Testis (tissue), 3 donors: Measurements from ENCODE around the gene NRARP. TPM values are rescaled to one million over a fixed set of nuclear protein-coding genes. Genes with fewer than 3 reads are reported as not detected.

Source experiments
- DNase-seq: peaks from one replicate; pipeline ENCODE4 v3.0.0-alpha.2; 2019
- H3K27ac ChIP-seq, 2 donors: fragments of 200-600 bp; sonication (generic); one replicate each; pipeline ENCODE4 v1.5.1; 2019
- H3K27me3 ChIP-seq: fragments of 200-600 bp; sonication (generic); one replicate; pipeline ENCODE4 v1.5.1; 2019
- H3K36me3 ChIP-seq: fragments of 200-600 bp; sonication (generic); one replicate; pipeline ENCODE4 v1.5.1; 2017; ENCODE audit warnings: low read depth; ENCODE audit errors: missing control alignments
- H3K4me1 ChIP-seq: fragments of 200-600 bp; sonication (generic); one replicate; pipeline ENCODE4 v1.5.1; 2019
- H3K4me3 ChIP-seq, 2 donors: fragments of 200-600 bp; sonication (generic); one replicate each; pipeline ENCODE4 v1.5.1; 2017 to 2019
- H3K9me3 ChIP-seq: fragments of 200-600 bp; sonication (generic); one replicate; pipeline ENCODE4 v1.5.1; 2017
- POLR2A ChIP-seq: fragments of 450-650 bp; IDR thresholded peaks from one replicate; pipeline ENCODE4 v1.6.1; 2017; ENCODE audit warnings: antibody characterized with exemption, mild to moderate bottlenecking, moderate library complexity
- WGBS, 2 donors: methylation state at CpG; one replicate each; pipeline ENCODE4 v1.1.5; 2018; 5-methylcytosine and 5-hydroxymethylcytosine counted together
- intact Hi-C: fragments of 100-400 bp; cut with DNase I; formaldehyde crosslinking; loops from one replicate; pipeline ENCODE4 v1.15.1; 2023; ENCODE audit warnings: low total_unique reads
- polyA plus RNA-seq: library from polyadenylated mRNA; stranded (reverse); fragments of 350-450 nt; fragmentation: Illumina TruSeq; extraction: RNeasy Lipid Tissue Mini Kit (QIAGEN cat#74804); gene quantifications from one replicate; pipeline ENCODE4 v1.2.3, GENCODE V29; 2014; ENCODE audit warnings: low read depth, low replicate concordance; ENCODE audit not compliant: insufficient read depth
- total RNA-seq, 2 donors: library from RNA; depleted of rRNA; stranded (reverse); fragments of >200 nt; gene quantifications; one replicate each; pipeline ENCODE4 v1.2.3, GENCODE V29; 2016
- TF ChIP-seq, protein P1 (sequence below), 3 experiments: fragments of 450-650 bp in 2 of 3; fragments of 200-600 bp in 1 of 3; sonication (generic) in 1 of 3; IDR thresholded peaks; one replicate each; pipeline ENCODE4 v1.5.1; 2016 to 2019; ENCODE audit warnings: antibody characterized with exemption in 3 of 3, mild to moderate bottlenecking in 2 of 3, moderate library complexity in 1 of 3

The NRARP gene
- total and polyA plus RNA-seq, 3 donors from 2014 or later: 5.2 to 40.6 (median 14.4) TPM

DNA sequence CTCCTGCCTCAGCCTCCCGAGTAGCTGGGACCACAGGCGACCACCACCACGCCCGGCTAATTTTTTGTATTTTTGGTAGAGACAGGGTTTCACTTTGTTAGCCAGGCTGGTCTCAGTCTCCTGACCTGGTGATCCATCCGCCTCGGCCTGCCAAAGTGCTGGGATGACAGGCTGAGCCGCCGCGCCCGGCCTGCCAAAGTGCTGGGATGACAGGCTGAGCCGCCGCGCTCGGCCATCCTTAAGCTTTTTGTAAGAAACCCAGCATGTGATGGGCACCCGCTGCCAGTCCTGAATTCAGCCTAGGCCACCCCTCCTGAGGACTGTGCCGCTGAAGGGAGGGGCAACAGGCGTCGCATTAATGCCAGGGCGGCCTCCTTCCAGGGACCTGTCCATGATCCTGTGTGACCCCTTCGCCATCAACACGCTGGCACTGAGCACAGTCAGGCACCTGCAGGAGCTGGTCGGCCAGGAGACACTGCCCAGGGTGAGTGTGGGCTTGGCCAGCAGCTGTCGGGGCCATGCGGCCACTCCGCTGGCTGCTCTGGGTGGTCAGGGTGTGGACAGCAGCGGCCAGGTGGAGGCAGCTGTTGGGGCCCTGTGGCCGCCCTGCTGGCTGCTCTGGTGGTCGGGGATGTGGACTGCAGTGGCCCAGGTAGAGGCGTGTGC is 36.4 kb downstream of the NRARP start:
- Histone ChIP-seq H3K4me3 (no peak overlapping the region), H3K9me3 (no peaks in the 10 kb centered on the region), H3K36me3 (no peaks in the 10 kb centered on the region), H3K27me3 (no peaks in the 10 kb centered on the region), H3K4me1 (peaks cover 10% of the 10 kb centered on the region), H3K27ac (no peak overlapping the region)
- no peak for TF ChIP-seq POLR2A
- TF ChIP-seq, protein P1, sequence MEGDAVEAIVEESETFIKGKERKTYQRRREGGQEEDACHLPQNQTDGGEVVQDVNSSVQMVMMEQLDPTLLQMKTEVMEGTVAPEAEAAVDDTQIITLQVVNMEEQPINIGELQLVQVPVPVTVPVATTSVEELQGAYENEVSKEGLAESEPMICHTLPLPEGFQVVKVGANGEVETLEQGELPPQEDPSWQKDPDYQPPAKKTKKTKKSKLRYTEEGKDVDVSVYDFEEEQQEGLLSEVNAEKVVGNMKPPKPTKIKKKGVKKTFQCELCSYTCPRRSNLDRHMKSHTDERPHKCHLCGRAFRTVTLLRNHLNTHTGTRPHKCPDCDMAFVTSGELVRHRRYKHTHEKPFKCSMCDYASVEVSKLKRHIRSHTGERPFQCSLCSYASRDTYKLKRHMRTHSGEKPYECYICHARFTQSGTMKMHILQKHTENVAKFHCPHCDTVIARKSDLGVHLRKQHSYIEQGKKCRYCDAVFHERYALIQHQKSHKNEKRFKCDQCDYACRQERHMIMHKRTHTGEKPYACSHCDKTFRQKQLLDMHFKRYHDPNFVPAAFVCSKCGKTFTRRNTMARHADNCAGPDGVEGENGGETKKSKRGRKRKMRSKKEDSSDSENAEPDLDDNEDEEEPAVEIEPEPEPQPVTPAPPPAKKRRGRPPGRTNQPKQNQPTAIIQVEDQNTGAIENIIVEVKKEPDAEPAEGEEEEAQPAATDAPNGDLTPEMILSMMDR (IDR thresholded peaks at IDR 0.05): no peak
- intact Hi-C loops: no loop called here
- WGBS, 2 donors: 83 to 92% methylated on average over 10 to 29 of the region's 29 CpGs
- DNase-seq: no peak

DNA sequence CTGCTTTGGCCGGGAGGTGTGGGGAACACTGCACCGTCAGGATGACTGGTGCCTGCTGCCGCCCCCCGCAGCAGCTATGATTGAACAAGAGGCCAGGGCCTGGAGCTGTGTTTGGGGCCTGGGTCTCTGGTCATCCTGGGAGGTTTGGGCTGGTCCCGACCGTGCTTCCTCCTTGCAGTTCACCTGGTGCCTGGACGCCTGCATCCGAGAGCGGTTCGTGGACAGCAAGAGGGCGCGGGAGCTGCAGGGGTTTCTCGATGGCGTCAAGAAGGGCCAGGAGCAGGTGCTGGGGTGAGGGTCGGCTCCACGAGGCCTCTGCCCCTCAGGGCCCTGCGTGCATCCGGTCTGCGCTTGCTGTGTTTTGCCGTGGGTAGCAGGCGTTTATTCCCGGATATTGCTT is 38.0 kb downstream of the NRARP start:
- no peaks in the 10 kb centered on the region for H3K9me3 ChIP-seq
- intact Hi-C loops: no loop called here
- H3K36me3 ChIP-seq: no peaks in the 10 kb centered on the region
- H3K27me3 ChIP-seq: no peaks in the 10 kb centered on the region
- TF ChIP-seq POLR2A: no peak
- TF ChIP-seq, protein P1 (IDR thresholded peaks at IDR 0.05): no peak
- no peak overlapping the region for H3K4me3 ChIP-seq
- DNase-seq: no peak
- H3K27ac ChIP-seq: no peak overlapping the region
- WGBS, 2 donors: 91 to 96% methylated on average over 9 to 22 of the region's 22 CpGs
- H3K4me1 ChIP-seq: peaks cover 4% of the 10 kb centered on the region

DNA sequence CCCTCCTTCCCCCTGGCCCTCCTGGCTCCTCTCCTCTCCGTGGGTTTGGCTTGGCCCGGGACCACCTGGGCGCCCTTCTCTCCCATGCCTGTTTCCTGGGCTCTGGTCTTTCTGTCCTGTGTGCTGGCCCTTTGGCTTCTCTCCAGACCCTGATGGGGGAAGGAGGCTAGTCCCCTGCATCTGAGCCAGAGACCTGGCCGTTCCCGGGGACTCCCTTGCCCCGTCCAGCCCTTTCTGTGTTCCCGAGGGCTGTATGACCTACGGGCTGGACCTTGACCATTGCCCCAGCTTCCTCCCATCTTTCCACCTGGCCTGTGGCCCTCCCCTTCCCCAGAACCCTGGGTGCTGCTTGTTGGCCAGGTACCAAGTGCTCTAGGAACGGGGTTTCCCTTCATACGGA is 38.6 kb downstream of the NRARP start:
- no peak for DNase-seq

GRCh38 chr9:137262909-137263285 is 39.2 kb downstream of the NRARP start:
- Histone ChIP-seq H3K9me3 (no peaks in the 10 kb centered on the region), H3K27me3 (no peaks in the 10 kb centered on the region), H3K27ac (no peak overlapping the region), H3K36me3 (no peaks in the 10 kb centered on the region), H3K4me3 (no peak overlapping the region), H3K4me1 (no peaks in the 10 kb centered on the region)
- intact Hi-C loops: no loop called here
- DNase-seq: no peak
- TF ChIP-seq, protein P1 (IDR thresholded peaks at IDR 0.05): no peak
- no peak for TF ChIP-seq POLR2A
- 85 to 89% methylated on average over 23 to 24 of the region's 24 CpGs for WGBS, 2 donors

More for the DNA sequence above, 38.6 kb downstream of the NRARP start:
- no peaks in the 10 kb centered on the region for H3K27me3 ChIP-seq
- H3K36me3 ChIP-seq: no peaks in the 10 kb centered on the region
- H3K27ac ChIP-seq: no peak overlapping the region
- no peaks in the 10 kb centered on the region for H3K9me3 ChIP-seq
- TF ChIP-seq POLR2A: no peak
- TF ChIP-seq, protein P1 (IDR thresholded peaks at IDR 0.05): no peak
- no peaks in the 10 kb centered on the region for H3K4me1 ChIP-seq
- intact Hi-C loops: no loop called here
- no peak overlapping the region for H3K4me3 ChIP-seq
- 74 to 85% methylated on average over 8 to 10 of the region's 10 CpGs for WGBS, 2 donors
